ENCODE data around the gene NDUFAF5.

Gene NDUFAF5

GRCh38 chr20:13783528-13783927 lies 1.3 kb upstream of the NDUFAF5 start:
- no peak for DNase-seq

GRCh38 chr20:13784271-13784892 lies 446 bp upstream of the NDUFAF5 start:
- no peak for DNase-seq

GRCh38 chr20:13786143-13786828 lies 1.5 kb downstream of the NDUFAF5 start:
- DNase-seq = no peak

DNA sequence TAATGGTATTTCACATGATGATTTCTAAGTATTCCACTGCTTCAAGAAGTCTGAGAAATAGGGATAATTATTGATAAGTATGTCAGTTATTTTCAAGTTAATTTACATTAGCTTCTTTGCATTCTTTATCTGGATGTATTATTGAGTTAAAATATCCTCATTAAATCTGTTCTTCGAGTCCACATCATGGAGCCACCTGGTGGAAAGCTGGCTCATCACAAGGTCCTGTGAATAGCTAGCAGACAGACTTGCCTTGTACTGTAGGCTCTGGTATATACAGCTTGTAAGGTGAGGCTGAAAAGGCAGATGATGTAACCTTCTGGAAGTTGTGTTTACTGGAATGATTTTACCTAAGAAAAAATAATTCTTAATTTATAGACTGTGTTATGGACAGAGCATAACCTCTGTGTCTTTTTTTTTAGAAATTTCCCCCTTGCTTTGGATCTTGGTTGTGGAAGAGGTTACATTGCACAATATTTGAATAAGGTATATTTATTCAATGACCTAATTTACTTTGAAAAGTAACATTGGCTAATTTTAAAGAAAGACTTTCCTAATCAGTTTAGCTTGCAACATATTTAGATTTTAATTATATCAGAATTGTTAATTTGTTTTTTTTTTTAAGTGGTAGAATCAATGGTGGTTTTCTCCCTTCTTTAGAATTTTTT lies 3.5 kb downstream of the NDUFAF5 start:
- peak; percentile 50 for DNase-seq

DNA sequence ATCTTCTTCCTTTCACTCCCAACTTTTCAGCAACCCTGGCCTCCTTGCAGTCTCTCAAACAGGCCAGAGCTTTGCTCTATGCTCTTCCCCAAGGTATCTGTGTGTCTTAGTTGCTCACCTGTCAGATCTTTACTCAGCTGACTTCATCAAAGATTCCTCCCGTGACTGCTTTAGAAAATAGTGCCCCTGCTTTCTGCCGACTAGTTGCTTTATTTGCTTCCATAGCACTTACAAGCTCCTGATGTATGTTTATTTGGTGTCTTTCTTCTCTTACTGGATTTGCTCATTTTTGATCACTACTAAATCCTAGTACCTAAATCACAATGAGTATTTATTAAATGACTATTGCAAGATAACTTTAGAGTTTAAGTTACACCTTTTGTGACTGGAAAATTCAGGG lies 5.9 kb downstream of the NDUFAF5 start:
- DNase-seq = no peak

- no peak for DNase-seq
Observed at GRCh38 chr20:13791540-13792459, 7.0 kb downstream of the NDUFAF5 start.

GRCh38 chr20:13793001-13793400 lies 8.2 kb downstream of the NDUFAF5 start:
- no peak for DNase-seq

- DNase-seq = no peak
Observed at GRCh38 chr20:13794667-13795066, 9.8 kb downstream of the NDUFAF5 start.

DNA sequence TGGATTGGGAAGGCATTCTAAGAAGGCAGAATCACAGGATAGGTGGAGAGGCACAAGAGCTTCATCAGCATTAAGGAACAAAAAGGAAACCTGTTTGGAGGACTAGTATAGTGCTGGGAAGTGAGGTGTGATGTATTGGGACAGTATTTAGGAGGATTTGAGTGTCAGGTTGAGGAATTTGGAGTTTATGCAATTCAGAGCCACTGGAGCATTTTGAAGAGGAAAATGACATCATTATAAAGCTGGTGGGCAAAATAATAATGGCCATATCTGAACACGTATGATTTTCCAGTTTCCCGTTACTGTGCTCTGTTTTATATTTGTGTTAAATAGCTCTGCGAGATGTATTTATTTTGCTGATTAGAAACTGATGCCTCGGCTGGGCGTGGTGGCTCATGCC lies 14.2 kb downstream of the NDUFAF5 start:
- no peak for DNase-seq

- no peak for DNase-seq
Observed at GRCh38 chr20:13799974-13800373, 15.1 kb downstream of the NDUFAF5 start.

- DNase-seq = no peak
Observed at GRCh38 chr20:13800728-13801134, 15.9 kb downstream of the NDUFAF5 start.

GRCh38 chr20:13809373-13809772 lies 24.5 kb downstream of the NDUFAF5 start:
- no peak for DNase-seq

DNA sequence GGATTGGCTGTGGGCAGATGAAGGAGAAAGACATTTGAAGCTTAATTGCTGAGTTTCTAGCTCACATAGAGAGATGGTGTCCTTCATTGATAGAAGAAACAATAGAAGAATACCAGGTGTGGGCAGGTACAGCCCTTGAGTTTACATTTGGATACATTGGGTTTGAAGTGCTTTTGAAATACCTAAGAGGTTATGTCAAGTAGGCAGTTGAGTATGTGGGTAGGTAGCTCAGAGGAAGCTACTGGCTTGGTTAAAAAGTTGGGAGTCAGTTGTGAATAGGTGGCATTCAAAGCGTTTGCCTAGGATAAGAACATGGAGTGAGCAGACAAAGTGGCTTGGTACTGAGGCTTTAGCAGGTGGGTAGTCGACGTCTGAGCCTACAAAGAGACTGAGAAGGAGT lies 25.0 kb downstream of the NDUFAF5 start:
- no peak for DNase-seq

DNA sequence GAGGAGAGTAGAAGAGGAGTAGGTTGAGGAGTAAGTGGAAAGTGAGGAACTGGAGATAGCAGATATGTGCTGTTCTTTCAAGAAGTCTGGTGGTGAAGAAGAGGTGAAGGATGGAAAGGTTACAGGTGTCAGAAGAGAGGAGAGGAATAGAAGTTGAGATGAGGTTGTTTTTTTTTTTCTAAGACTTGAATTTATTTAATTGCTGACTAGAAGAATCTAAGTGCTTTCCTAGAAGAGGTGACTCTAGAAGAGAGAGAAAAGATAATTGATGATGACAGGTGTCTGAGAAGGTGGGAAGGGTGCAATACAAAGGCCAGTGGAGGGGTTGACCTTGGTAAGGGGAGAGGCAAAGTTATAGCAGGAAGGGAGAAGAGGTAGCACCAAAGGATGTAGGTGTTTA lies 25.6 kb downstream of the NDUFAF5 start:
- DNase-seq = no peak

GRCh38 chr20:13813910-13814309 lies 29.1 kb downstream of the NDUFAF5 start:
- DNase-seq = no peak

GRCh38 chr20:13814672-13815071 lies 29.8 kb downstream of the NDUFAF5 start:
- DNase-seq = no peak

- no peak for DNase-seq
Observed at GRCh38 chr20:13816757-13817156, 31.9 kb downstream of the NDUFAF5 start.

GRCh38 chr20:13817342-13817741 lies 32.5 kb downstream of the NDUFAF5 start:
- no peak for DNase-seq

DNA sequence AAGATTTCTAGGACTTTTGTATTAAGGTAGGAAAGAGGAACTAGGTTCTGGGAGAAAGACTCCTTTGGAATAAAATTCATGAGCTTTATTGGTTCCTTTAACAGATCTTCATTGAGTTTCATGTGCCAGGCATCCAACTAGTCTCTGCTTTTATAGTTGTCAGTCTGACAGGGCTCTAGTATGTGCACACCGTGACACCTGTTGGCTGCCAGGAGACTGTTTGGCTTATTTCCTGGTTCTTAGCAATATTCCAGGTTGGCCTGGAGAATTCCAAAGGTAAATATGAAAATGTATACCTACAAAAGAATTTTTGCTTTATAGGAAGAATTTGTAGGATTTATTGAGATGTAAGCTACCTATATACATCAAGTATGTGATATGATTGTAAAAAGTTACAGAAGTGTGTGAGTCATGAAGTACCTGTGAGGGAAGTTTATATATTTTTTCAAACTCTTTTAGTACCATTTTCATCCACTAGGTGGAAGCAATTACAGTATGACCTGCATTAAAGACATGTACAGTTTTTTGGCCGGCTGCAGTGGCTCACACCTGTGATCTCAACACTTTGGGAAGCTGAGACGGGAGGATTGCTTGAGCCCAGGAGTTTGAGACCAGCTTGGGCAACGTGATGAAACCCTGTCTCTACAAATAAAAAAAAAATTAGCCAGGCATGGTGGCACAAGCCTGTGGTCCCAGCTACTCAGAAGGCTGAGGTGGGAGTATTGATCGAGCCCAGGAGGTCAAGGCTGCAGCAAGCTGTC lies 35.2 kb downstream of the NDUFAF5 start:
- DNase-seq = peak; percentile 42

DNA sequence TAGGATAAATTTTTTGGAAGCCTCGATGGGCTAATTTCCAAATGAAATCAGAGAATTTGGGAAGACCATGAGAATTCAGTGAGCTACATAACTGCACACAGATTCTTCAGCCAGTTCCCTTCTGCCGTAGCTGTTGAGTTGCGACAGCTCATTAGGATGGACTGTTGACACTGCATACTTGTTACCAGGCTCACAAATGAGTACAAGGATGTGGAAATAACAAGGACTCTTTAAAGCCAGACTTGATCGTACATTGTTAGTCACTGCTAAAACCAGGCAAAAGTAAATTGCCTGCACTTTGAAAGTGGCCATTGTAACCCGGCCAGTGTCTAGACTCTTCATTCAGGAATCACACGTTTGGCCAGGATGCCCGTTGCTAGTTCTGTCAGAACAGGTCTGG lies 37.0 kb downstream of the NDUFAF5 start:
- DNase-seq = no peak

- no peak for DNase-seq
Observed at GRCh38 chr20:13822459-13822858, 37.6 kb downstream of the NDUFAF5 start.

DNA sequence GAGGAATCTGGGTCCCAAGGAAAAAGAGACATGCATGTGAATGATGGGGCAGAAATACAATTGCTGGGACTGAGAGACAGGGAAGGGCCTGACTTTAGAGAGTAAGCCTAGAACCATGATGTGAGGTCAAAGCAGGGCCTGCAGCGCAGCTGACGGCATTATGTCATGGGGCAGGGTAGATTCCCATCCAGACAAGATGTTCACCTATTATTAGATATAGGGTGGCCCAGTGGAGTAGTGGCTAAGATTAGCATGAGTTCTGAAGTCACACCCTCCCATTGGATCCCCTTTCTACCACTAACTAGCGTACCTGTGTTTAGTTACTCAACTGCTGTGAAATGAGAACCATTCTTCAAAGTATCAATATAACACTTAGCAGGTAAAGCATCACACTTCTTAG lies 39.6 kb downstream of the NDUFAF5 start:
- no peak for DNase-seq
